Loucy (cell line): Measurements from ENCODE around the gene VWA3A.
A peak's percentile ranks its signal among the peaks of the same experiment; 100 is the strongest.

Experiments used
- CTCF ChIP-seq: fragments of 200-600 bp; sonication (generic); conservative IDR thresholded peaks from 2 replicates; pipeline ENCODE4 v1.5.1; 2014; ENCODE audit warnings: mild to moderate bottlenecking, antibody characterized with exemption, low read length
- EZH2phosphoT487 ChIP-seq: fragments of 200-600 bp; IDR thresholded peaks from 2 replicates; pipeline ENCODE4 v1.6.1; 2018; ENCODE audit warnings: antibody characterized with exemption, mild to moderate bottlenecking, moderate library complexity, borderline replicate concordance

GRCh38 chr16:22186517-22186916, 94.2 kb downstream of the VWA3A start:
- TF ChIP-seq CTCF: peak; percentile 72
- TF ChIP-seq EZH2phosphoT487: no peak
